ENCODE measurements around the gene SPC24. TPM values are rescaled to one million over a fixed set of nuclear protein-coding genes. Genes with fewer than 3 reads are reported as not detected.

Gene SPC24
- total RNA-seq, 6 donors from 2014 or later, result 1.4 to 13.3 (median 2.1) TPM; not detected in 1

DNA sequence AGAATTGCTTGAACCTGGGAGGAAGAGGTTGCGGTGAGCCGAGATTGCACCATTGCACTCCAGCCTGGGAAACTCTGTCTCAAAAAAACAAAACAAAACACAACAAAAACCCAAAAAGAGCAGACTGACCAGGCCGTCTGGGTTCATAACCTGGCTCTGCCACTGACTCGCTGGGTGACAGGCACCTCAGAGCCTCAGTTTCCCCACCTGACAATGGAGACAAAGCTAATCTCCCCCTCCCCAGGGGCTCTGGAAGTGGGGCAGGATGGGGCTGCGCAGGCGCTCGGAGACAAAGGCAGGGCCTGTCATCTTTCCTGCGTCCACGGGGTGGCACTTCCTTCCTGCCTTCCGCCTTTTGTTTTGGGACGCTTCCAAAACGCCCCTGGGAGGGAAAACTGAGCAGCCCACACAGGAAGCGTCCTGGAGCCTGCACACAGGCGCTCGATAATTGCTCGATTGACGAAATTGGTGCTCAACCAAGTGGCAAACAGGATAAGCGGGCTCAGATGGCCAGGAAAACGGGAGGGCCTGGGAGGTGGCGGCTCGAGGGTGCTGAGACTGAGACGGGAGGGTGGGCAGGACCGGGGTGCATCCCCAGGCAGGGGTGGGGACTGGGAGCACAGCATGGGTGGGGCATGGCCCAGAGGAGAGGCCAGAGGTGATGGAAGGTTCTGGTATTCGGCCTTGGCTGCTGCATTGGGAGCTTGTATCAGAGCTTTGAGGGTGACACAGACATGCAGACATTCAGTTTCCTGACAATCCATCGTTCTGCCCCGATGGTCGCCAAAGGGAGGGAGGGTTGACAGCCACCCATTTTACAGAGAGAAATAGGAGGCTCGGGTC, 17.8 kb downstream of the SPC24 start:
- Histone ChIP-seq H3K27me3 (no peaks in the 10 kb centered on the region), H3K36me3 (peaks cover 5 to 10% (median 7%) of the 10 kb centered on the region in 4 donors), H3K4me1 (peaks cover 51 to 63% (median 54%) of the 10 kb centered on the region in 4 donors), H3K9me3 (no peaks in the 10 kb centered on the region), H3K4me3 (peak overlapping the region in 3 of 4 donors; percentile 23 to 43 (median 41)), H3K27ac (peak overlapping the region; percentile 82 to 92 (median 85))
- 3 to 5% methylated on average over 18 to 28 of the region's 28 CpGs for WGBS, 2 donors
- TF ChIP-seq EP300 (IDR thresholded peaks at IDR 0.05) (peak in 1 of 4 donors; percentile 49), POLR2A (IDR thresholded peaks at IDR 0.05) (no peak), POLR2AphosphoS5 (IDR thresholded peaks at IDR 0.05) (peak; percentile 62 to 74)
- TF ChIP-seq, protein P1, sequence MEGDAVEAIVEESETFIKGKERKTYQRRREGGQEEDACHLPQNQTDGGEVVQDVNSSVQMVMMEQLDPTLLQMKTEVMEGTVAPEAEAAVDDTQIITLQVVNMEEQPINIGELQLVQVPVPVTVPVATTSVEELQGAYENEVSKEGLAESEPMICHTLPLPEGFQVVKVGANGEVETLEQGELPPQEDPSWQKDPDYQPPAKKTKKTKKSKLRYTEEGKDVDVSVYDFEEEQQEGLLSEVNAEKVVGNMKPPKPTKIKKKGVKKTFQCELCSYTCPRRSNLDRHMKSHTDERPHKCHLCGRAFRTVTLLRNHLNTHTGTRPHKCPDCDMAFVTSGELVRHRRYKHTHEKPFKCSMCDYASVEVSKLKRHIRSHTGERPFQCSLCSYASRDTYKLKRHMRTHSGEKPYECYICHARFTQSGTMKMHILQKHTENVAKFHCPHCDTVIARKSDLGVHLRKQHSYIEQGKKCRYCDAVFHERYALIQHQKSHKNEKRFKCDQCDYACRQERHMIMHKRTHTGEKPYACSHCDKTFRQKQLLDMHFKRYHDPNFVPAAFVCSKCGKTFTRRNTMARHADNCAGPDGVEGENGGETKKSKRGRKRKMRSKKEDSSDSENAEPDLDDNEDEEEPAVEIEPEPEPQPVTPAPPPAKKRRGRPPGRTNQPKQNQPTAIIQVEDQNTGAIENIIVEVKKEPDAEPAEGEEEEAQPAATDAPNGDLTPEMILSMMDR (IDR thresholded peaks at IDR 0.05), result peak; percentile 72 to 90 (median 86)
- ATAC-seq (ENCODE audit: low FRiP score in 2 of 2), result peak; percentile 72 to 78
- peak in 1 of 2 donors; percentile 79 for DNase-seq

DNA sequence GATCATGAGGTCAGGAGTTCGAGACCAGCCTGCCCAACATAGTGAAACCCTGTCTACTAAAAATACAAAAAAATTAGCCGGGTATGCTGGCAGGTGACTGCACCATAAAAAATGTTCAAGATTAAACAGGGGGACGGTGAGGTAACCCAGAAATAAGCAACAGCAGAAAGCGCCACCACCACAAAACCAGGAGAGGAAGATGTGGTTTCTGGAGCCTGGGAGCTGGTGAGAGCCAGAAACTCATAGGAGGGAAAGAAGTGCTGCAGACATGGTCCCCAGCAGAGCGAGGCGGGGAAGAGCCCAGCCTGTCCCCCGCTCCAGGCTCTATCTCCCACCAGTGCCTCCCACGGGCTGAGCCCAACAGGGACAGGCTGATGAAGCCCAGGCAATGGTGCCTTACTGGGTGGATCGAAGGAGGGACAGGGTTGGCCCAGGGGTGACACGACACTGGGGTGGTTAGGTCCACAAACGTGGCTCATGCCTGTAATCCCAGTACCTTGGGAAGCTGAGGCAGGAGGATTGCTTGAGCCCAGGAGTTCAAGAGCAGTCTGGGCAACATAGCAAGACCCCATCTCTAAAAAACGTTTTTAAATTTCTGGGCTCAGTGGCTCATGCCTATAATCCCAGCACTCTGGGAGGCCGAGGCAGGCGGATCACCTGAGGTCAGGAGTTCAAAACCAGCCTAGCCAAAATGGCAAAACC, 19.0 kb downstream of the SPC24 start:
- no peak overlapping the region for H3K4me3 ChIP-seq
- WGBS, 2 donors, result 74 to 75% methylated on average over 14 of the region's 14 CpGs
- DNase-seq (no peak), ATAC-seq (ENCODE audit: low FRiP score in 2 of 2) (no peak)
- peaks cover 41 to 57% (median 45%) of the 10 kb centered on the region in 4 donors for H3K4me1 ChIP-seq
- peak overlapping the region in 3 of 4 donors; percentile 84 to 92 (median 86) for H3K27ac ChIP-seq
- peaks cover 11 to 20% (median 17%) of the 10 kb centered on the region in 4 donors for H3K36me3 ChIP-seq
- H3K27me3 ChIP-seq, result no peaks in the 10 kb centered on the region
- H3K9me3 ChIP-seq, result no peaks in the 10 kb centered on the region
- TF ChIP-seq POLR2A (IDR thresholded peaks at IDR 0.05) (no peak), EP300 (IDR thresholded peaks at IDR 0.05) (no peak), POLR2AphosphoS5 (IDR thresholded peaks at IDR 0.05) (no peak)
- TF ChIP-seq, protein P1 (IDR thresholded peaks at IDR 0.05), result no peak

DNA sequence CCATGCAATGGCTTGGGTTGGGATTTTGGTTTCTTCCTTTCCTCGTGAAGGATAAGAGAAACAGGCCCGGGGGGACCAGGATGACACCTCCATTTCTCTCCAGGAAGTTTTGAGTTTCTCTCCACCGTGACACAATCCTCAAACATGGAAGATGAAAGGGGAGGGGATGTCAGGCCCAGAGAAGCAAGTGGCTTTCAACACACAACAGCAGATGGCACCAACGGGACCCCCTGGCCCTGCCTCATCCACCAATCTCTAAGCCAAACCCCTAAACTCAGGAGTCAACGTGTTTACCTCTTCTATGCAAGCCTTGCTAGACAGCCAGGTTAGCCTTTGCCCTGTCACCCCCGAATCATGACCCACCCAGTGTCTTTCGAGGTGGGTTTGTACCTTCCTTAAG, 24.1 kb downstream of the SPC24 start:
- Histone ChIP-seq H3K4me1 (peaks cover 7 to 26% (median 15%) of the 10 kb centered on the region in 4 donors), H3K4me3 (no peak overlapping the region), H3K9me3 (no peaks in the 10 kb centered on the region), H3K27ac (peak overlapping the region; percentile 52 to 72 (median 68)), H3K36me3 (peaks cover 32 to 71% (median 68%) of the 10 kb centered on the region in 4 donors), H3K27me3 (no peaks in the 10 kb centered on the region)
- DNase-seq (no peak), ATAC-seq (ENCODE audit: low FRiP score in 2 of 2) (no peak)
- 57 to 75% methylated on average over 7 of the region's 7 CpGs for WGBS, 2 donors
- TF ChIP-seq, protein P1 (IDR thresholded peaks at IDR 0.05), result no peak
- TF ChIP-seq POLR2A (IDR thresholded peaks at IDR 0.05), result no peak
- no peak for TF ChIP-seq EP300 (IDR thresholded peaks at IDR 0.05)
- no peak for TF ChIP-seq POLR2AphosphoS5 (IDR thresholded peaks at IDR 0.05)

DNA sequence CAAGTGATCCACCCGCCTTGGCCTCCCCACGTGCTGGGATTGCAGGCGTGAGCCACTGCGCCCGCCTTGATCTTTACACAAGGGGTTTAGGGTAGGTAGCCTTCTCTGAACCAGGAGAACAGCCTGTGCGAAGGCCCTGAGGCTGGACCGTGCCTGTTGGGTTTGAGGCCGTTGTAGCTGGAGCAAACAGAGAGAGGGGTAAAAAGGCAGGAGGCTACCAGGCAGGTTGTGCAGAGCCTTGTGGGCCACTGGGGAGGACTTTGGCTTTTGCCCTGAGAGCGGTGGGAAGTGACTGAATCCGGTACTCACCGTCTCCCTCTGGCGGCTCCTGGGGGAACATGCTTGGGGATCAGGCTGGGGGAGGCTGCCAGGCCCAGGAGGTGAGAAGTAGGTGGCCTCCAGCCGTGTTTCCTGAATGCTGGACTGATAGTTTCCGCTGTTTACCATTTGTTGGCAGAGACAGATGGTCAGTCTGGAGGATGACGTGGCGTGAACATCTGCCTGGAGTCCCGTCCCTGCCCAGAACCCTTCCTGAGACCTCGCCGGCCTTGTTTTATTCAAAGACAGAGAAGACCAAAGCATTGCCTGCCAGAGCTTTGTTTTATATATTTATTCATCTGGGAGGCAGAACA, 24.6 kb downstream of the SPC24 start:
- Histone ChIP-seq H3K4me3 (no peak overlapping the region), H3K4me1 (peaks cover 5 to 27% (median 19%) of the 10 kb centered on the region in 4 donors), H3K9me3 (no peaks in the 10 kb centered on the region), H3K27ac (peak overlapping the region; percentile 52 to 72 (median 68)), H3K27me3 (no peaks in the 10 kb centered on the region), H3K36me3 (peaks cover 32 to 76% (median 71%) of the 10 kb centered on the region in 4 donors)
- DNase-seq, result peak in 1 of 2 donors; percentile 74
- 51 to 53% methylated on average over 18 to 19 of the region's 19 CpGs for WGBS, 2 donors
- ATAC-seq (ENCODE audit: low FRiP score in 2 of 2), result peak; percentile 77 to 87
- TF ChIP-seq POLR2A (IDR thresholded peaks at IDR 0.05), result no peak
- peak in 1 of 4 donors; percentile 76 for TF ChIP-seq EP300 (IDR thresholded peaks at IDR 0.05)
- TF ChIP-seq POLR2AphosphoS5 (IDR thresholded peaks at IDR 0.05), result peak; percentile 84 to 85
- TF ChIP-seq, protein P1 (IDR thresholded peaks at IDR 0.05), result peak; percentile 89 to 97 (median 92)
